Daoy (cell line): Measurements from ENCODE around the gene ZMAT3. TPM values are rescaled to one million over a fixed set of nuclear protein-coding genes. Genes with fewer than 3 reads are reported as not detected.

Experiments
- DNase-seq: peaks from one replicate; pipeline ENCODE4 v3.0.0-alpha.2; 2015; ENCODE audit warnings: low read depth
- total RNA-seq: library from RNA; depleted of rRNA; stranded (reverse); fragments of >200 nt; shearing (Covaris generic); gene quantifications from 2 replicates; pipeline ENCODE4 v1.2.3, GENCODE V29; 2014

Gene ZMAT3
- total RNA-seq, 1 experiment from 2014 or later, result 2.7 TPM

GRCh38 chr3:179021119-179021903 is 50.3 kb downstream of the ZMAT3 start:
- DNase-seq, result no peak

DNA sequence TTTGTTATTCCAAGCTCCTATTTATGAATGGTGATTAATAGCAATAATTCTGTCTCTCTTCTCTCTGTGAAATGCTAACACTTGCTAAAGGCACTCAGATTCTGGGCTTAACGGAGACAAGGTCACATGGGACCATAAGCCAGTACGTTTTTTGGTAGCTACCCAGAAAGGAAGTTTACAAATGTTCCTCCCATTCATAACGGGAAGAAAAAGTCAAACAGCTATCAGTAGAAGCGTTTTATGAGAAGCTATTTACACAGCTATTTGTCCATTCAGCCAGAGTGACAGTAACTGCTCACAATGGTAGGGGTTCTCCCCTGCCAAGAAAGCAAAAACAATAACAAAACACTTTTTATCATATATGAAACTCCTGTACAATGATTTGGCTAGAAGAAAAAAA is 51.5 kb downstream of the ZMAT3 start:
- no peak for DNase-seq

GRCh38 chr3:179018808-179019207 is 52.8 kb downstream of the ZMAT3 start:
- no peak for DNase-seq

GRCh38 chr3:179016979-179017670 is 54.5 kb downstream of the ZMAT3 start:
- DNase-seq, result no peak

DNA sequence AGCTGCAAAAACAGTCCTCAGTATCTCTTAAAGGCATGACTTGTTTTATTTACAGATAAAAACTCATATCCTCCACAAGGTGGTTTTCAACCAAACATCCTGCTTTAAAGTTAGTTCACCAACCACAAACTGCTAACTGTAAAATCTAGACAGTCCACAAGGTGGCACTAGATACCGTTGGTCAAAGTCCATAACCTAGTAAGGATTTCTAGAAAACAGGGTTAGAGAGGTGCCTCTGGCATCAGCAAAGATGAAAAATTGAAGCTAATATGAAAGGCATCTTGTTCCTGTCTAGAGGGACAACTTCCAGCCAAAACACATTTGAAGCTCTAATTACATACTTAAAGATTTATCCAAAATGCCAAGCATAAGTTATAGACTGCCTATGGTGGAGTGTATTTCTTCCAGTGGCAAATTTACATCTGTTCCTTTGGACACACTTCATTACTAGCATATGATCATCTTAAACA is 56.0 kb downstream of the ZMAT3 start:
- peak; percentile 67 for DNase-seq

DNA sequence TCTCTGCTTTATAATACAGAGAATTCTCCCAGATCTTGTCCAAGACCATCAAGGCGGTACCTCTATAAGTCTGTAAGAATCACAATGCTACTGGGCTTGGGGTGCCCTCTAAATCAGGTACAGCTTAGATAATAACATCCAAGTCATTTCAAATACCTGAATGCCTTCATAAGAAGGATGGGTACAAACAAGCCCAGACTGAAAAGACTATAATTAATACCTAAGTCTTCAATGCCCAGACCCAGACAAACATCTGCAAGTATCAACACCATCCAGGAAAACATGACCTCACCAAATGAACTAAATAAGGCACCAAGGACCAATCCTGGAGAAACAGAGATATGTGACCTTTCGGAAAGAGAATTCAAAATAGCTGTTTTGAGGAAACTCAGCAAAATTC is 65.9 kb downstream of the ZMAT3 start:
- DNase-seq, result no peak

GRCh38 chr3:179005213-179005612 is 66.4 kb downstream of the ZMAT3 start:
- no peak for DNase-seq

GRCh38 chr3:179000659-179001058 is 71.0 kb downstream of the ZMAT3 start:
- no peak for DNase-seq

DNA sequence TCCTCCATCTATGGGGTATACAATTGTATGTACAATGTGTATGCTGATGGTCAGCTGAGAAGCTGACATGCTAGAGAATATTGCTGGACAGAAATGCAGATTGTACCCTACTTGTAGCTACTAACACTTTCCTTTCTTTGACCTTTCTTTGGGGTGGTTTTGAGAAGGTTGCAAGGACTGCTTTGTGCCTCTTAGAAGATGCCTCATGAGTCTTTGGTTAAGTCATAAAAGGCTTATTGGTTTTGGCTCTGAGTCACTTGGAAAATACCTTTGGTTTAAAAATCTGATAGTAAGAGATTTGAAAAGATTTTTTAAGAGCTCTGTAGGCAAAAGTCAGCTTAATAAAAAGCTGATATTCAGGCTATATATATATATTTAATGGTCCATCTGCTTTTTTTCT is 71.5 kb downstream of the ZMAT3 start:
- DNase-seq, result no peak

DNA sequence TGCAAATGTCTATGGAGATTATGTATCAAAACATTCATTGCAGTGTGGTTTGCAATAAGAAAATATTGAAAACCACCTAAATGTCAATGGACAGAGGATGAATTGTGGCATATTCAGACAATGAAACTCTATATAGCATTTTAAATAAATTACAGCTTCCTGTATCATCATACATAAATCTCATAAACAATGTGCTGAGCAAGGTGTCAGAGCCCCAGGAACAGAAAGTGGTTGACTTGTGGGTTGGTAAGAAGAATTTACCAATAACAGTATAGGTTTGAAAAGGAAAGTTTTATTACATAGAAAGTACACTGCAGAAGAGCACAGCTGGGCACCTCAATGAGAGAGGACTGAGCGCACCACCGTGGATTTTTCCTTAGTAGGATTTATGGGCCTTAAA is 75.2 kb downstream of the ZMAT3 start:
- no peak for DNase-seq

- no peak for DNase-seq
These were observed 81.3 kb downstream of the ZMAT3 start for GRCh38 chr3:178990293-178990692.

DNA sequence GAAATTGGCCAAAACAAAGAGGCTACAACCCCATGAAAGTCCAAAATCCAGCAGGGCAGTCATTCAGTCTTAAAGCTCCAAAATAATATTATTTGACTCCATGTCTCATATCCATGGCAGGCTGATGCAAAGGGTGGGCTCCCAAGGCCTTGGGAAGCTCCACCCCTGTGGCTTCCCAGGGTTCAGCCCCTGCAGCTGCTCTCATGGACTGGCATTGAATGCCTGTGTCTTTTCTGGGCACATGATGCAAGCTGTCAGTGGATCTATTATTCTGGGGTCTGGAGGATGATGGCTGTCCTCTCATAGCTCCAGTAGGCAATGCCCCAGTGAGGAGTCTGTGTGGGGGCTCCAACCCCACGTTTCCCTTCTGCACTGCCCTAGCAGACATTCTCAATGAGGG is 81.8 kb downstream of the ZMAT3 start:
- no peak for DNase-seq

DNA sequence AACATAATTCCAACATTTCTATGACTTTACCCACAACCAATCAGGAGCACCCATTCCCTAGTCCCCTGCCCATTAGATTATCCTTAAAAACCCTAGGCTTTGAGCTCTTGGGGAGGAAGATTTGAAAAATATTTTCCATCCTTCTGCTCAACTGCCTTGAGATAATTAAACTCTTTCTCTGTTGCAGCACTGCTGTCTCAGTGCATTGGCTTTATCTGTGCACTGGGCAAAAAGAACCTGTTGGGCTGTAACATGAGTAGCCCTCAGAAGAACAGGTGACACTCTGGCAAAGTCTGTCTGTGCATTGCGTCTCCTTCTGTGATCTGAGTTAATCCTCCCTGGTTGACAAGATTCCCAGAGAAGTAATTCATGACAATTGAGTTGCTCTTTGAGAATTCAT is 83.9 kb downstream of the ZMAT3 start:
- no peak for DNase-seq

GRCh38 chr3:178986456-178986855 is 85.2 kb downstream of the ZMAT3 start:
- DNase-seq, result no peak

DNA sequence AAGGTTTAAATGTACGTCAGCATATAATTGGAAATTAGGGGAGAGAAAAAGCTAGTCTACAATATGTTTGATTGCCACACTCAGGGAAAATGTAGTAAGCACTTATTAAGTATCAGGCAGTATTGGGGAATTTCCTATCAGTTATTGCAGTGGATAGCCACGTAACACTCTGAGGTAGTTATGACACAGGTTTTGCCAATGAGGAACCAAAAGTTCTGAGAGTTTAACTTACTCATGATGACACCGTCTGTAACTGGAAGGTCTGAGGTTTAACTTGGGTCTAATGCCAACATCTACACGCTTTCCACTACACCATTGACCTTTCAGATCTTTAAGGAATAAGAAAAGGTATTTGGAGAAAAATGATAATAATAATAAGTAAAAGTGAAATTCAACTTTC is 89.5 kb downstream of the ZMAT3 start:
- DNase-seq, result no peak

DNA sequence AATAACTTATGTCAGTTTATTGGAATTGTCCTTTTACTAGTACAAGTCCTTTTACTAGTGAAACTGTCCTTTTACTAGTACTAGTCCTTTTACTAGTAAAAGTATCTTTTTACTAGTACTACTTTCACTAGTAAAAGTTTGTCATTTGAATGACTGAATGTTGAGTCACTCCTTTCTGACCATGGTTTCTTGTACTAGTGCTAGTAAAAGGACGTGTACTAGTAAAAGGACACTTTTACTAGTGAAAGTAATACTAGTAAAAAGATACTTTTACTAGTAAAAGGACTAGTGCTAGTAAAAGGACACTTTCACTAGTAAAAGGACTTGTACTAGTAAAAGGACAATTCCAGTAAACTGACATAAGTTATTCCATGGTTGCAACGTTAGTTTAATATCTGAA is 96.3 kb downstream of the ZMAT3 start:
- no peak for DNase-seq

- DNase-seq, result peak; percentile 34
These were observed 100.0 kb downstream of the ZMAT3 start for GRCh38 chr3:178971614-178972013.

DNA sequence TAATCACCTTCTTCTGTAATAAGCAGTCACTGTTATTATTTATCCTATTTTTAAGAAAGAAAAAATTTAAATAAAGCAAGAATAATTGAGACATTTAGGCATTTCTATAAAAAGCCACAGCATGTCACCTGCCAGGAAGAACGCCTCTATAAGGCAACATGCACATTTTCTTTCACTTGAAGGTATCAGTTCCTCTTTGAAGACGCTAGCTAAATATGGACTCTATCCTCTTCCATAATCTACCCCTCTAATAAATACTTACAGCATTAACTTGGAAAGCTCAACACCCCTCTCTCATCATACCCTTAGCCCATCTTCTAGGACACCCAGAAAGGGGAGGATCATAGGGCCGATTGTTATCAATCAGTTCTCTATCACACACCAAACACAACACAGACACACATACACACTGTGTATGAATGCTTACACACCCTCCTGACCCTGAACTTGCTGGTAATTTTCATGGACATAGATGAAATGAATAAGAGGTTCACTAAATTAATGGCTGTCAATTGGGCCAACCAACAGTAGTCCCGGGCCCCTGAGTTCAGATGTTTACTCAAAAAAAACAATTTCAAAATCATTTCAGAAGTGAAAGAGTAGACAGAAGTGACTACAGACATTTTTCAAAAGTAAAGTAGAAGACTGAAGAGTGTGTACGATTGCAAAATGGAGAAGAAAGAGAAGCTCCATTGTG is 102.5 kb downstream of the ZMAT3 start:
- no peak for DNase-seq
